Lower leg skin (tissue), 3 donors: ENCODE data around the gene USP2.

Experiments used
- CTCF ChIP-seq, 3 donors: fragments of 450-650 bp; IDR thresholded peaks; one replicate each; pipeline ENCODE4 v1.5.1; 2016; ENCODE audit warnings: antibody characterized with exemption in 3 of 3, mild to moderate bottlenecking in 3 of 3, moderate library complexity in 2 of 3
- POLR2A ChIP-seq, 2 donors: fragments of 450-650 bp; IDR thresholded peaks; one replicate each; pipeline ENCODE4 v1.6.1; 2016 to 2017; ENCODE audit warnings: antibody characterized with exemption in 2 of 2, mild to moderate bottlenecking in 1 of 2, moderate library complexity in 1 of 2

GRCh38 chr11:119347940-119348605, 33.4 kb downstream of the USP2 start:
- TF ChIP-seq POLR2A (IDR thresholded peaks at IDR 0.05) (no peak), CTCF (IDR thresholded peaks at IDR 0.05) (no peak)
